GM18873 (cell line): Measurements from ENCODE around the gene GLYATL1B.
A peak's percentile ranks its signal among the peaks of the same experiment; 100 is the strongest.

Source experiments
- ATAC-seq: cut with Tn5 transposase; IDR thresholded peaks from one replicate; pipeline ENCODE4 v1.9.1; 2021; ENCODE audit warnings: mild to moderate bottlenecking, moderate library complexity, moderate number of reproducible peaks; ENCODE audit not compliant: unreplicated experiment, low FRiP score

The GLYATL1B gene

DNA sequence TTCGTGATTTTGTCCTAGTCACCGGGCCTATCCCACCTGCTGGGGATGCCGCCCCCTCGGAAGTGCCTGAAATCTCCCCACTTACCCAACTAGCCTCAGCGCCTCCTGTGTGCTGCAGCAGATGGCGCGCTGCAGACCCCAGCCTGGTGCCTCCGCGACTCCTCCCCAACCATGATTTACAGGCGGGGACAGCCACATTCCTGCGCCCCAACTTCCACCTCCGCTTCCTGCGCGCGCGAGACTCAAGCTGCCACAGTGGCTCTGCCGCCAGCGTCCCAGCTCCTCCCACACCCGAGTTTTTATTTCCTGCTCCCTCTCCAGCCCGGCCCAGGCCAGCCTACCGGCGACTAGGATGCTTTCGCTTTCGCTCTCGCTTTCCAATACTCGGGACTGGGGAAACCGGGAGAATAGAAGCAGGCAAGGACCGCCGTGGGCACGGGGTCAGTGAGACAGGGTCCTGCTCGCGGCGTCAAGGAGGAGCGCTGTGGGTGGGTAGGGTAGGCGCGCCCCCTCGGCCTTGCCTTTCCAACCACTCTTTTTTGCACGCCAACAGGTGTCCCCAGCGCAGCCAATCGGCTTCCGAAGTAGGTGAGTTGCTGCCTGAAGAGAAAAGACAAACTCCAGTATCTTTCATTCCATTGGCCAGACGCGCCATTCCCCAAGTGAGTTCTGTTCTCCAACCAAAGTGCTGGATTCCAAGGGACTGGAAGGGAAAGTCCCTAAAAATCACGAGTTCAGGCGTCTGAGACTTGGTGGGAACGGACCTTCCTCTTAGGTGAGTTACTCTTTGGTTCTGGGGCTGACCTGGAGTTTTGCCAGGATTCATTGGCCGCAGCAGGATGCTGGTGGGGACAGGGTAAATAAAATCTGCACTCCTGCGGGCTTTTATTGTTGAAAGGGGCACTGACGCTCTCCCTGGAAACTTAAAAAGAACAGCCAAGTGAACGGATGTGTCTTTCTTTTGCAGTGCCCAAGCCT, 56.7 kb downstream of the GLYATL1B start, which contains the start of gene FAM111A:
Gene FAM111A (plus strand): TSS at position 327 of the 978 bp plus-strand sequence. CDS start 6,017 bp downstream, outside the sequence.
- ATAC-seq, result peak; percentile 71

GRCh38 chr11:59144096-59144495, 58.0 kb downstream of the GLYATL1B start:
- ATAC-seq, result no peak
